ENCODE results near the gene FAM25C. TPM values are rescaled to one million over a fixed set of nuclear protein-coding genes. Genes with fewer than 3 reads are reported as not detected.
"Not testable (repeated sequence)": the region's sequence is repeated elsewhere in the genome, so short reads cannot be mapped to it uniquely, and the experiment has no call there.

The FAM25C gene
- total and polyA plus RNA-seq, 2 donors (not counting 1 experiment from before 2014, with no cell fraction given), result not detected

GRCh38 chr10:47975409-47975808 lies 24.2 kb downstream of the FAM25C start:
- H3K4me3 Mint-ChIP-seq; H3K4me1 ChIP-seq (ENCODE audit: control insufficient read depth in 2 of 2, insufficient read depth in 2 of 2, low read length in 2 of 2); H3K27ac Mint-ChIP-seq; ATAC-seq (ENCODE audit: low read depth); intact Hi-C loops (cut with micrococcal nuclease); H3K79me2 ChIP-seq (ENCODE audit: control insufficient read depth, insufficient read depth, low read length); POLR2A ChIA-PET; H3K9me3 Mint-ChIP-seq (ENCODE audit: insufficient read depth); H2AFZ ChIP-seq (ENCODE audit: insufficient read depth, low read depth, low read length, poor library complexity, severe bottlenecking); H3K27me3 ChIP-seq (replicated peaks in 1 of 4; ENCODE audit: control extremely low read depth in 1 of 4, control insufficient read depth in 3 of 4, insufficient read depth in 4 of 4, low read length in 3 of 4); H3K9me3 ChIP-seq (ENCODE audit: control extremely low read depth in 1 of 3, control insufficient read depth in 2 of 3, insufficient read depth in 1 of 3, low read length in 2 of 3); H3K36me3 ChIP-seq (replicated peaks in 1 of 2; ENCODE audit: control extremely low read depth in 1 of 2, control insufficient read depth in 1 of 2, extremely low read depth in 1 of 2, insufficient read depth in 2 of 2, low read length in 1 of 2); H4K20me1 ChIP-seq (ENCODE audit: control insufficient read depth, insufficient read depth, low read length, poor library complexity, severe bottlenecking); H3K4me2 ChIP-seq (replicated peaks; ENCODE audit: low read depth, low read length, poor library complexity, severe bottlenecking); DNase-seq; H3K4me1 Mint-ChIP-seq; H3K27me3 Mint-ChIP-seq; CTCF ChIA-PET; H3K27ac ChIP-seq (ENCODE audit: low read length in 2 of 2); H3K9ac ChIP-seq (ENCODE audit: low read length); H3K4me3 ChIP-seq (ENCODE audit: control extremely low read depth in 1 of 5, extremely low read depth in 1 of 5, insufficient read depth in 1 of 5, low read depth in 2 of 5, low read length in 4 of 5): not testable (repeated sequence)
- WGBS (ENCODE audit: insufficient coverage), result no CpG with 5 or more reads among the region's 3 CpGs

DNA sequence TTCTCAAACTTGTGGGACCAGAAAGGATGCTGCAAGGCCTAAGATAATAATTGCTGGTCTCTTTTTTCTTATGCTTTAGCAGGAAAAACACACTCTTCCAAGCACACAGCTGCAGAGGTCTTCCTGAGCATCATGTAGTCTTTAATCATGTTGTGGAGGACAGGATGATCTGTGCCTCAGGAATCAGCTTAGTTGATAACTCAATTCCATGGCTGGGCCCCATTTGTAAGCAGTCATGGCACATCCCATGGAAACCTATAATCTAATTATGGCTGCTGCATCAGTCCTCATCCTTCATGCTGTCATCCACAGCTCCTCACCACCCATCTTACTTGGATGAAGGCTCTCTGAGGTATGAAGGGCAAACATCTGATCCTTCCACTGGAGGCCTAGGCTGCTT lies 26.5 kb downstream of the FAM25C start:
- CTCF ChIA-PET; H2AFZ ChIP-seq (ENCODE audit: insufficient read depth, low read depth, low read length, poor library complexity, severe bottlenecking); H3K4me1 Mint-ChIP-seq; H3K36me3 ChIP-seq (replicated peaks in 1 of 2; ENCODE audit: control extremely low read depth in 1 of 2, control insufficient read depth in 1 of 2, extremely low read depth in 1 of 2, insufficient read depth in 2 of 2, low read length in 1 of 2); H3K4me2 ChIP-seq (replicated peaks; ENCODE audit: low read depth, low read length, poor library complexity, severe bottlenecking); H3K4me3 Mint-ChIP-seq; DNase-seq; intact Hi-C loops (cut with micrococcal nuclease); H3K9me3 ChIP-seq (ENCODE audit: control extremely low read depth in 1 of 3, control insufficient read depth in 2 of 3, insufficient read depth in 1 of 3, low read length in 2 of 3); POLR2A ChIA-PET; H3K27me3 ChIP-seq (replicated peaks in 1 of 4; ENCODE audit: control extremely low read depth in 1 of 4, control insufficient read depth in 3 of 4, insufficient read depth in 4 of 4, low read length in 3 of 4); H3K4me3 ChIP-seq (ENCODE audit: control extremely low read depth in 1 of 5, extremely low read depth in 1 of 5, insufficient read depth in 1 of 5, low read depth in 2 of 5, low read length in 4 of 5); H4K20me1 ChIP-seq (ENCODE audit: control insufficient read depth, insufficient read depth, low read length, poor library complexity, severe bottlenecking); H3K79me2 ChIP-seq (ENCODE audit: control insufficient read depth, insufficient read depth, low read length); H3K4me1 ChIP-seq (ENCODE audit: control insufficient read depth in 2 of 2, insufficient read depth in 2 of 2, low read length in 2 of 2); H3K9ac ChIP-seq (ENCODE audit: low read length); H3K27me3 Mint-ChIP-seq; ATAC-seq (ENCODE audit: low read depth); H3K27ac ChIP-seq (ENCODE audit: low read length in 2 of 2); H3K27ac Mint-ChIP-seq; H3K9me3 Mint-ChIP-seq (ENCODE audit: insufficient read depth): not testable (repeated sequence)

DNA sequence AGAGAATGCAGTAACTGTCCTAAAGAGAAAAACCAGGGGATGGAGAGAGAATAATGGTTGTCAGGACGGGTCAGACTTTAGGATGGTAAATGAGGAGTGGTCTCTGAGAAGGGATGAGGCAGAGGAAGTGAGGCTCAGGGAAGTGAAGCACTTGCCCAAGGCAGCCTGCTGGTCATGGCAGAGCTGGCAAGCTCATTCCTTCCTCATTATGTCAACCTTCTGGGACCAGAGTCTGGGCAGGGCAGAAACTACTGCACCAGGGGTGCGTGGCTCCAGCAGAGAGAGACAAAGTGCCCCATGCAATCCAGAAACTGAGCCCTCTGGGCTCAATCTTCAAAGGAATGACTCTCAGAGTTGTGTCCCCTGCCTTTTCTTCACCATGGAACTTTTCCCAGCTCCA lies 27.5 kb downstream of the FAM25C start:
- H3K27me3 Mint-ChIP-seq; H3K27ac Mint-ChIP-seq; POLR2A ChIA-PET; H3K4me3 ChIP-seq (ENCODE audit: control extremely low read depth in 1 of 5, extremely low read depth in 1 of 5, insufficient read depth in 1 of 5, low read depth in 2 of 5, low read length in 4 of 5); H3K4me3 Mint-ChIP-seq; CTCF ChIA-PET; ATAC-seq (ENCODE audit: low read depth); H3K9me3 ChIP-seq (ENCODE audit: control extremely low read depth in 1 of 3, control insufficient read depth in 2 of 3, insufficient read depth in 1 of 3, low read length in 2 of 3); H3K9ac ChIP-seq (ENCODE audit: low read length); H3K27me3 ChIP-seq (replicated peaks in 1 of 4; ENCODE audit: control extremely low read depth in 1 of 4, control insufficient read depth in 3 of 4, insufficient read depth in 4 of 4, low read length in 3 of 4); H3K36me3 ChIP-seq (replicated peaks in 1 of 2; ENCODE audit: control extremely low read depth in 1 of 2, control insufficient read depth in 1 of 2, extremely low read depth in 1 of 2, insufficient read depth in 2 of 2, low read length in 1 of 2); DNase-seq; H4K20me1 ChIP-seq (ENCODE audit: control insufficient read depth, insufficient read depth, low read length, poor library complexity, severe bottlenecking); H3K9me3 Mint-ChIP-seq (ENCODE audit: insufficient read depth); H3K27ac ChIP-seq (ENCODE audit: low read length in 2 of 2); H3K4me2 ChIP-seq (replicated peaks; ENCODE audit: low read depth, low read length, poor library complexity, severe bottlenecking); H3K4me1 ChIP-seq (ENCODE audit: control insufficient read depth in 2 of 2, insufficient read depth in 2 of 2, low read length in 2 of 2); H3K79me2 ChIP-seq (ENCODE audit: control insufficient read depth, insufficient read depth, low read length); H2AFZ ChIP-seq (ENCODE audit: insufficient read depth, low read depth, low read length, poor library complexity, severe bottlenecking); intact Hi-C loops (cut with micrococcal nuclease); H3K4me1 Mint-ChIP-seq: not testable (repeated sequence)
- WGBS (ENCODE audit: insufficient coverage), result no CpG with 5 or more reads among the region's 2 CpGs

DNA sequence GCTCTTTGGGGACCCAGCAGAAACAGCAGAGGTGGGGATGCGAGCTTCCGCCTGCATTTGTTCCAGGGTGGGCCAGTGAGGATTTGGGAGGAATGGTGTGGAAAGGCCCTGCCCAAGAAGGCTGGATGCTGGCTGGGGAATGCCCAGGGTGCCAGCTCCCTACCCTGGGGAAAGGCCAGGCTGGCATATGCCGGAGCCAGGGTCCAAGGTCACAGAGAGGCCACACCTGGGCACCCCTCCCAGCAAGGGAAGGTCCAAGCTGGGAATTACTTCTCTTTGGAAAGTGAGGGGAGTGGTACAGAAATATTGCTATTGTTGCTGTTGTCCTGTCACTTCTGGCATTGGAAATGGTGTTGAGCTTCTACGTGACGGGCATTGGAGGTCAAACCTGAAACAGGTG lies 28.0 kb downstream of the FAM25C start:
- H2AFZ ChIP-seq (ENCODE audit: insufficient read depth, low read depth, low read length, poor library complexity, severe bottlenecking); ATAC-seq (ENCODE audit: low read depth); H4K20me1 ChIP-seq (ENCODE audit: control insufficient read depth, insufficient read depth, low read length, poor library complexity, severe bottlenecking); H3K27me3 Mint-ChIP-seq; H3K4me3 ChIP-seq (ENCODE audit: control extremely low read depth in 1 of 5, extremely low read depth in 1 of 5, insufficient read depth in 1 of 5, low read depth in 2 of 5, low read length in 4 of 5); H3K9me3 ChIP-seq (ENCODE audit: control extremely low read depth in 1 of 3, control insufficient read depth in 2 of 3, insufficient read depth in 1 of 3, low read length in 2 of 3); H3K36me3 ChIP-seq (replicated peaks in 1 of 2; ENCODE audit: control extremely low read depth in 1 of 2, control insufficient read depth in 1 of 2, extremely low read depth in 1 of 2, insufficient read depth in 2 of 2, low read length in 1 of 2); H3K9ac ChIP-seq (ENCODE audit: low read length); H3K9me3 Mint-ChIP-seq (ENCODE audit: insufficient read depth); CTCF ChIA-PET; H3K4me1 ChIP-seq (ENCODE audit: control insufficient read depth in 2 of 2, insufficient read depth in 2 of 2, low read length in 2 of 2); H3K27me3 ChIP-seq (replicated peaks in 1 of 4; ENCODE audit: control extremely low read depth in 1 of 4, control insufficient read depth in 3 of 4, insufficient read depth in 4 of 4, low read length in 3 of 4); H3K27ac ChIP-seq (ENCODE audit: low read length in 2 of 2); H3K4me3 Mint-ChIP-seq; DNase-seq; H3K79me2 ChIP-seq (ENCODE audit: control insufficient read depth, insufficient read depth, low read length); H3K4me2 ChIP-seq (replicated peaks; ENCODE audit: low read depth, low read length, poor library complexity, severe bottlenecking); intact Hi-C loops (cut with micrococcal nuclease); POLR2A ChIA-PET; H3K4me1 Mint-ChIP-seq; H3K27ac Mint-ChIP-seq: not testable (repeated sequence)
- no CpG with 5 or more reads among the region's 5 CpGs for WGBS (ENCODE audit: insufficient coverage)
